Measurements from ENCODE around the gene RANGAP1. TPM values are rescaled to one million over a fixed set of nuclear protein-coding genes. Genes with fewer than 3 reads are reported as not detected.
A peak's percentile ranks its signal among the peaks of the same experiment; 100 is the strongest.

The RANGAP1 gene
- polyA plus RNA-seq, 3 donors = 8.3 to 30.2 (median 8.5) TPM

- intact Hi-C loops (cut with micrococcal nuclease) = loop anchor here in 1 of 2 donors (10.0 kb wide), 1 partner anchor 315 kb away; no protein-coding TSS in a partner anchor
Measured at GRCh38 chr22:41239443-41240128, 46.4 kb downstream of the RANGAP1 start.

More at GRCh38 chr22:41239443-41240128, 46.4 kb downstream of the RANGAP1 start:
- TF ChIP-seq CTCF (IDR thresholded peaks at IDR 0.05) = no peak
- H3K27me3 ChIP-seq (ENCODE audit: control insufficient read depth in 2 of 2, insufficient read depth in 2 of 2, low read length in 2 of 2) = no peaks in the 10 kb centered on the region
- no peak overlapping the region for H3K4me2 ChIP-seq (replicated peaks; ENCODE audit: extremely low read depth, low read length, poor library complexity, severe bottlenecking)
- peaks cover 0 to 10% of the 10 kb centered on the region in 2 donors for H3K36me3 ChIP-seq (replicated peaks in 1 of 2; ENCODE audit: control insufficient read depth in 1 of 2, insufficient read depth in 2 of 2, low read length in 2 of 2)
- H3K4me1 Mint-ChIP-seq = peaks cover 3% of the 10 kb centered on the region
- WGBS (ENCODE audit: insufficient coverage) = 87% methylated on average over 14 of the region's 16 CpGs
- no peaks in the 10 kb centered on the region for H3K9me3 ChIP-seq (replicated peaks in 1 of 2; ENCODE audit: control insufficient read depth in 1 of 2, insufficient read depth in 1 of 2, low read length in 2 of 2)
- peaks cover 3 to 15% of the 10 kb centered on the region in 2 donors for H3K36me3 Mint-ChIP-seq
- H3K27me3 Mint-ChIP-seq (ENCODE audit: low read depth in 3 of 3) = peaks cover 0 to 10% (median 6%) of the 10 kb centered on the region in 3 donors
- no peak overlapping the region for H3K27ac ChIP-seq (ENCODE audit: low read depth in 1 of 2, low read length in 2 of 2)
- H3K79me2 ChIP-seq (ENCODE audit: insufficient read depth, low read length) = no peaks in the 10 kb centered on the region
- H3K4me1 ChIP-seq (ENCODE audit: control insufficient read depth in 1 of 2, insufficient read depth in 2 of 2, low read length in 2 of 2) = peaks cover 6 to 14% of the 10 kb centered on the region in 2 donors
- H4K20me1 ChIP-seq (ENCODE audit: insufficient read depth, low read length) = no peaks in the 10 kb centered on the region
- H3K4me3 ChIP-seq (replicated peaks in 1 of 3; ENCODE audit: low read depth in 2 of 3, low read length in 3 of 3) = no peak overlapping the region
- no peak for DNase-seq
- H3K27ac Mint-ChIP-seq = peak overlapping the region in 1 of 7 donors; percentile 40
- H3K9ac ChIP-seq (ENCODE audit: insufficient read depth, low read length, poor library complexity, severe bottlenecking) = no peak overlapping the region
- H2AFZ ChIP-seq (ENCODE audit: insufficient read depth, low read depth, low read length, poor library complexity, severe bottlenecking) = no peak overlapping the region
- no peak overlapping the region for H3K4me3 Mint-ChIP-seq
- peaks cover 0 to 3% (median 0%) of the 10 kb centered on the region in 7 donors for H3K9me3 Mint-ChIP-seq

All from CD14-positive monocyte (primary cell).